ENCODE results near the gene MORC3. TPM values are rescaled to one million over a fixed set of nuclear protein-coding genes. Genes with fewer than 3 reads are reported as not detected.

MORC3 gene
- total RNA-seq, 1 experiment from 2014 or later: 20.0 TPM

- no peak for DNase-seq (ENCODE audit: low read depth)
Observed at GRCh38 chr21:36423771-36424433, 103.9 kb downstream of the MORC3 start.

DNA sequence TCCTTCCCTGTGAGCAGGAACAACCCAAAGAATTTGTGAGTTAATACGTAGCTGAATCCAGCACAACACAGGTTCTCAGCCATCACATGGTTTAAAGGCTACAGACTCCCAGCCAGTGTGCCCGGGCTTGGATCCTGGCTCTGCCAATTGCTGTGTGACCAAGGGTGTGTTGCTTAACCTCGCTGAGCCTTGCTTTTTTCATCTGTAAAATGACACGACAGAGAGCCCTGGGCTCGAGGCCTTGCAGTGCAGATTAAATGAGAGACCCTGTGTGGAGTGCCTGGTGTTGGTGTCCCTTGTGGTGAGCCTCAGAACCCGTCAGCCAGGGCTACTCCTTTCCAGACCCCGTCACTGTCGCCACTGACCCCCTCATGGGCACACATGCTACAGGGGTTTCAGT, 104.6 kb downstream of the MORC3 start:
- DNase-seq (ENCODE audit: low read depth): no peak

- peak; percentile 68 for DNase-seq (ENCODE audit: low read depth)
Observed at GRCh38 chr21:36425286-36425685, 105.3 kb downstream of the MORC3 start.

Other genes starting within 250 kb of the MORC3 start
- 9.4 and 16.5 TPM in 2 replicates for gene CBR3, start 185.1 kb upstream of the MORC3 start, total RNA-seq (2014; rRNA removed)
- gene DOP1B, start 163.4 kb upstream of the MORC3 start, total RNA-seq (2014; rRNA removed): 4.2 and 5.8 TPM in 2 replicates
- gene CHAF1B, start 65.2 kb downstream of the MORC3 start, total RNA-seq (2014; rRNA removed): 9.0 and 9.9 TPM in 2 replicates
- not detected in 2 replicates for gene CLDN14, start 159.9 kb downstream of the MORC3 start, total RNA-seq (2014; rRNA removed)